Tibial nerve (tissue), 4 donors: ENCODE results near the gene MRPL2.

ENCODE experiments used
- CTCF ChIP-seq, 5 experiments: fragments of 200-600 bp in 3 of 5; fragments of 450-650 bp in 2 of 5; sonication (generic) in 3 of 5; IDR thresholded peaks; one replicate each; pipeline ENCODE4 v1.5.1; 2016 to 2019; ENCODE audit warnings: antibody characterized with exemption in 5 of 5, mild to moderate bottlenecking in 3 of 5, moderate library complexity in 2 of 5
- EP300 ChIP-seq, 2 donors: sonication (generic); formaldehyde crosslinking; IDR thresholded peaks; one replicate each; pipeline ENCODE4 v1.6.1; 2017; ENCODE audit warnings: antibody characterized with exemption in 2 of 2, mild to moderate bottlenecking in 1 of 2

- TF ChIP-seq CTCF (IDR thresholded peaks at IDR 0.05) (no peak), EP300 (IDR thresholded peaks at IDR 0.05) (no peak)
Measured at GRCh38 chr6:43032326-43032725, 26.9 kb downstream of the MRPL2 start.
